Esophagus squamous epithelium (tissue), 5 donors: ENCODE results near the gene POLH. TPM values are rescaled to one million over a fixed set of nuclear protein-coding genes. Genes with fewer than 3 reads are reported as not detected.

Source experiments
- DNase-seq: peaks from one replicate; lab custom pipeline; 2025; lab: John Stamatoyannopoulos, UW
- H3K27ac ChIP-seq, 4 donors: fragments of 200-600 bp; sonication (generic); one replicate each; pipeline ENCODE4 v1.5.1; 2016 to 2019; ENCODE audit warnings: mild to moderate bottlenecking in 1 of 4
- H3K27me3 ChIP-seq, 4 donors: fragments of 200-600 bp; sonication (generic); 1 replicate in 3 of 4; 2 replicates in 1 of 4; pipeline versions ENCODE4 v1.5.1 to v1.6.0; 2017 to 2021; ENCODE audit warnings: antibody characterized with exemption in 1 of 4
- H3K36me3 ChIP-seq, 3 donors: fragments of 200-600 bp; sonication (generic); one replicate each; pipeline ENCODE4 v1.5.1; 2016 to 2019
- H3K4me1 ChIP-seq, 3 donors: fragments of 200-600 bp; sonication (generic); one replicate each; pipeline ENCODE4 v1.5.1; 2017 to 2019
- H3K4me3 ChIP-seq, 4 donors: fragments of 200-600 bp; sonication (generic); 1 replicate in 3 of 4; 2 replicates in 1 of 4; pipeline ENCODE4 v1.5.1; 2016 to 2019; ENCODE audit warnings: mild to moderate bottlenecking in 2 of 4, moderate library complexity in 1 of 4
- H3K9me3 ChIP-seq, 3 donors: fragments of 200-600 bp; sonication (generic); one replicate each; pipeline ENCODE4 v1.5.1; 2016 to 2019
- POLR2A ChIP-seq, 4 donors: fragments of 450-650 bp; IDR thresholded peaks; one replicate each; pipeline ENCODE4 v1.6.1; 2017; ENCODE audit warnings: antibody characterized with exemption in 4 of 4, mild to moderate bottlenecking in 4 of 4, moderate library complexity in 3 of 4
- WGBS, 2 donors: methylation state at CpG; one replicate each; pipeline ENCODE4 v1.1.5; 2018; 5-methylcytosine and 5-hydroxymethylcytosine counted together
- intact Hi-C: fragments of 100-400 bp; cut with DNase I; formaldehyde crosslinking; loops from one replicate; pipeline ENCODE4 v1.15.0; 2022
- total RNA-seq, 4 donors: library from RNA; depleted of rRNA; stranded (reverse); fragments of >200 nt; gene quantifications; one replicate each; pipeline ENCODE4 v1.1.0, GENCODE V29; 2016
- TF ChIP-seq, protein P1 (sequence below), 6 experiments: fragments of 450-650 bp in 4 of 6; fragments of 200-600 bp in 2 of 6; sonication (generic) in 2 of 6; IDR thresholded peaks; one replicate each; pipeline ENCODE4 v1.5.1; 2016 to 2019; ENCODE audit warnings: antibody characterized with exemption in 6 of 6, mild to moderate bottlenecking in 4 of 6, moderate library complexity in 4 of 6
- donor health status: DM: yes; HTN: yes; CAD: no.

The POLH gene
- total RNA-seq, 4 donors from 2014 or later, result 5.3 to 14.8 (median 12.4) TPM

DNA sequence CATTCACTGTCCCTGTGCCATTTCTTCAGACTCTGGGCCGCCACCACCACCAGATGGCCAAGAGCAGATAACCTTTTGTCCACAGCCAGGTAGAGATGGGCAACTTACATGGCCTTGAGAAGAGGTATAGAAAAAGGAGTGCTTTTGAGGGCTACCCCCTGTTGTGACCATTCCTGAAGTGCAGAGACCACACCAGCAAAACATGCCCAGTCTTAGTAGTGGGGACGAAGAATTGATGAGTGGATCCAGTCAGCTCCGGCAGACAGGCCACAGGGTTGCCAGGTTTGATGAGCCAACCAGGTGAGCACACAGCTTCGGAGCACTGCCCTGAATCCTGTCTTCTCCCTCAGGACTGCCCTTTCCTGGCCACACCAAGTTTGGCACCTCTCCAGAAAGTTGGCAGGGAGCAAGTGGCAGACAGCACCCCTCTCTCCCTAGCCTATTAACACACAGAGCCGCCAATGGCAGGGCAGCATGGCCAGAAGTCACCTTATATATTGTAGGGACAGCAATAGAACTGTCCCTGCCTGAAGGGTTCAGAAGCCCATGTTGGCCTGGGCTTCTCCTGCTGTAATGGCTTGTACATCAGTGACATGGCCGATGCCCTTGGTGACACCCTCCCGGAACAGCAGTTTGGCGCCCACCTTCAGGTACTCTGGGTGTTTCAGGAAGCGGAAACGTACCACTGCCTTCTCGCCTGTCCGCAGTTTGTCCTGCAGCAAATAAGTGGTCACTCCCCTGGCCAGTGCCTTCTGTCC, 45.3 kb downstream of the POLH start:
- WGBS, 2 donors, result 85 to 96% methylated on average over 4 to 11 of the region's 12 CpGs
- TF ChIP-seq, protein P1, sequence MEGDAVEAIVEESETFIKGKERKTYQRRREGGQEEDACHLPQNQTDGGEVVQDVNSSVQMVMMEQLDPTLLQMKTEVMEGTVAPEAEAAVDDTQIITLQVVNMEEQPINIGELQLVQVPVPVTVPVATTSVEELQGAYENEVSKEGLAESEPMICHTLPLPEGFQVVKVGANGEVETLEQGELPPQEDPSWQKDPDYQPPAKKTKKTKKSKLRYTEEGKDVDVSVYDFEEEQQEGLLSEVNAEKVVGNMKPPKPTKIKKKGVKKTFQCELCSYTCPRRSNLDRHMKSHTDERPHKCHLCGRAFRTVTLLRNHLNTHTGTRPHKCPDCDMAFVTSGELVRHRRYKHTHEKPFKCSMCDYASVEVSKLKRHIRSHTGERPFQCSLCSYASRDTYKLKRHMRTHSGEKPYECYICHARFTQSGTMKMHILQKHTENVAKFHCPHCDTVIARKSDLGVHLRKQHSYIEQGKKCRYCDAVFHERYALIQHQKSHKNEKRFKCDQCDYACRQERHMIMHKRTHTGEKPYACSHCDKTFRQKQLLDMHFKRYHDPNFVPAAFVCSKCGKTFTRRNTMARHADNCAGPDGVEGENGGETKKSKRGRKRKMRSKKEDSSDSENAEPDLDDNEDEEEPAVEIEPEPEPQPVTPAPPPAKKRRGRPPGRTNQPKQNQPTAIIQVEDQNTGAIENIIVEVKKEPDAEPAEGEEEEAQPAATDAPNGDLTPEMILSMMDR (IDR thresholded peaks at IDR 0.05), result no peak
- no peak for TF ChIP-seq POLR2A (IDR thresholded peaks at IDR 0.05)
- H3K9me3 ChIP-seq, result no peaks in the 10 kb centered on the region
- peaks cover 44 to 83% (median 45%) of the 10 kb centered on the region in 3 donors for H3K36me3 ChIP-seq
- intact Hi-C loops, result no loop called here
- no peaks in the 10 kb centered on the region for H3K27me3 ChIP-seq
- no peak overlapping the region for H3K27ac ChIP-seq
- H3K4me1 ChIP-seq, result peaks cover 0 to 5% (median 0%) of the 10 kb centered on the region in 3 donors
- H3K4me3 ChIP-seq, result no peak overlapping the region
- DNase-seq, result no peak

DNA sequence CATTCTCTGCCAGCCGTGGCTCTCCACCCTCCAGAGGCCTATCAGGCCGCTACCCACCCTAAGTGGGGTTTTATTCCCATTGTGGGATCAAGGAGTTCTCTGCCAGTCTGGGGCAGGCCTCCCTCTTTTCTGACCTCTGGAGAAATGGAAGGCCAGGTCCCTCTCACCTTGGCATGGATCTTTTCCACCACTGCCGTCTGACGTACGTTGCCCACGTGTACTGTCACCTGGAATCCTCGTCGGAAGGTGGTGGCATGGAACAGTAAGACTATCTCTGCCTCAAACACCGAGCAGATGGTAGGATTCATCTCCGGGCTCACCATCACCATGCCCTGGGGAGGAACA, 45.8 kb downstream of the POLH start:
- H3K4me1 ChIP-seq, result peaks cover 1 to 11% (median 2%) of the 10 kb centered on the region in 3 donors
- H3K36me3 ChIP-seq, result peaks cover 44 to 88% (median 45%) of the 10 kb centered on the region in 3 donors
- no peak for TF ChIP-seq POLR2A (IDR thresholded peaks at IDR 0.05)
- TF ChIP-seq, protein P1 (IDR thresholded peaks at IDR 0.05), result no peak
- no peak overlapping the region for H3K27ac ChIP-seq
- DNase-seq, result no peak
- no peak overlapping the region for H3K4me3 ChIP-seq
- 91 to 97% methylated on average over 8 of the region's 10 CpGs for WGBS, 2 donors
- no peaks in the 10 kb centered on the region for H3K27me3 ChIP-seq
- intact Hi-C loops, result no loop called here
- H3K9me3 ChIP-seq, result no peaks in the 10 kb centered on the region

DNA sequence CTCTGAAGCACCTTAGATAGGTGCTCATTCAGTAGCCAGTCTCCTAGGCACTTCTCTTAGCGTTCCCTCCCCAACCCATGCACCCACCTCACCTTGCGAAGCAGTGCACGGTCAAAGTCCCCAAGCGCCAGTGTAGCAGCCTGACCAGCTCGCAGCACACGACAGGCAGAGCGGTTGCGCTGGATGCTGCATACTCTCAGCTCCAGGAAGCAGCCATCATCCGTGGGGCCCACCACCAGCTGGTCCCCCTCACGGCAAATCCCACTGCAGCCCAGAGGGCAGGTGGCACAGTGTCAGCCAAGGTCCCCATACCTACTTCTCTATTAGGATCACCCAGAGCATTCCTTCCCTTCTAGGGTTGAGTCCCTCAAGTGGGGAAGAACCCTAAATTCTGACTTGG, 46.6 kb downstream of the POLH start:
- H3K36me3 ChIP-seq, result peaks cover 44 to 88% (median 45%) of the 10 kb centered on the region in 3 donors
- no peaks in the 10 kb centered on the region for H3K27me3 ChIP-seq
- no peak overlapping the region for H3K27ac ChIP-seq
- 93 to 100% methylated on average over 1 to 8 of the region's 10 CpGs for whole genome bisulfite sequencing, 2 donors
- DNase-seq, result no peak
- TF ChIP-seq, protein P1 (IDR thresholded peaks at IDR 0.05), result no peak
- no peak for TF ChIP-seq POLR2A (IDR thresholded peaks at IDR 0.05)
- H3K9me3 ChIP-seq, result no peaks in the 10 kb centered on the region
- no peak overlapping the region for H3K4me3 ChIP-seq
- peaks cover 8 to 18% (median 10%) of the 10 kb centered on the region in 3 donors for H3K4me1 ChIP-seq
- intact Hi-C loops, result no loop called here

DNA sequence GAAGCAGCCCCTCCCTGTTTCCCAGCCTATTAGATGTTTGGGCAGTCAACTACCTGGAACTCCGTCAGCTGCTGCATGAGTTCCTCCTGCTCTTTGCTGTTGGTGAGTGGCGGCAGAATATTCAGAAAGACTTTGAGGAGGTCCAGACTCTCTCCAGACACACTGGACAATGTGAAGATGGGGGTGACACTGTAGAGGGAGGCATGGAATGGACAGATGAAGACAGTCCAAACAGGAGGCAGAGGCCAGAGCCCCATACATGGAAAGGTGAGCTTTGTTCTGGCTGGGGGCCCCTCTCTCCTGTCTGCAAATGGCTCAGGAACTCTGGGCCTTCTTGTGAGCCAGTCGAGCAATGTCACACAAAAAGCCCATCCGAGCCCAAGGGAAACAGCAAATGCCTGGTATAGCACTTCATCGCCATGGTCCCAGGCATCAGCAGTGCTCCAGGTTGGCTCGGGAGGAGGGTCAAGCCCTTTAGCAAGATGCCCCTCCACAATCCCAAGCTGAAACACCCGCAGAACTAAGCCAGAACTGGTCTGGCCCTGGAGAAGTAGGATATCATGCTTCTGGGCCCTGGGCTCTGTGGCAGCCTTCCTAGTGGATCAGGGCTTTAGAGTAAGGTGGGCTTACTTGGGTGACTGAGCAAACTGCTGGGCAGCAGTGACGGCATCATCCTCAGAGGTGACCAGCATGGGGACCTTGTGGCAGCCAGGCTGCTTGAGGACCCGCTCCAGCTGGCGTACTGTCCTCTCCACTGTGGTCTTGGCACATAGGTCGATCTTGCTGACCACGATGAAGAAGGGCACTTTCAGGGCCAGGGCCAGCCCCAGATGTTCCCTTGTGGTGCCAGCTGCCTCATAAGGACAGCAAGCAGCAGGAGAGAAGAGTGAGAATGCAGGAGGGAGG, 48.1 kb downstream of the POLH start:
- 77 to 94% methylated on average over 4 to 10 of the region's 12 CpGs for WGBS, 2 donors
- no peak for TF ChIP-seq POLR2A (IDR thresholded peaks at IDR 0.05)
- TF ChIP-seq, protein P1 (IDR thresholded peaks at IDR 0.05), result no peak
- intact Hi-C loops, result no loop called here
- H3K27me3 ChIP-seq, result no peaks in the 10 kb centered on the region
- peaks cover 44 to 75% (median 45%) of the 10 kb centered on the region in 3 donors for H3K36me3 ChIP-seq
- no peaks in the 10 kb centered on the region for H3K9me3 ChIP-seq
- H3K4me1 ChIP-seq, result peaks cover 18 to 28% (median 19%) of the 10 kb centered on the region in 3 donors
- DNase-seq, result no peak
- no peak overlapping the region for H3K4me3 ChIP-seq
- no peak overlapping the region for H3K27ac ChIP-seq
